ENCODE results near the gene CDC42BPB.

Gene CDC42BPB

DNA sequence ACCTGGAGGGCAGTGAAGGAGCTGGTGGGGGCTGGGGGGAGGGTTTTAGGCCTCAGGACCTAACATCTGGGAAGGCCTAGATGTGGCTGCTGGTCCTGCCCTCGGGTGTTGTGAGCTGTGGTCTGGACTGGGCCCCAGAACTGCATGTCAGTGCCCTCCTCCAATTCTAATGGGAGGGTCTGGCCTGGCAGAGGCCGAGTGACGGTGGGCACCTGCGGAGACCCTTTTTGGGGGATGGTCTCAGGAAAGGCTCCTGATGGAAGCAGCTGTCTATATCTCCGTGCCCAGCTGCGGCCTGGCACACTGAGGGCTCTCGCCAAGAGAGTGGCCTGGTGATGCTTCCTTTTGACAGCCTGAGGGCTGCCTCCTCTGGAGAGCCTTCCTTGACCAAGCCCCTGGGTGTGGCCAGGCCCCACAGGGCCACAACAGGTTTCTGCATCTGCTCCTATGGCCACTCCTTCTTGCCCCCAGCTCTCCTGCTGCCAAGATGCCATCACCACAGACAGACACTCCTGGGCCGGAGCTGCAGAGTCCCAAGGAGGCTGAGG, 42.5 kb upstream of the CDC42BPB start:
- Histone ChIP-seq H3K4me2 (ENCODE audit: low read depth, low read length) (no peak overlapping the region), H3K4me3 (ENCODE audit: low read length) (no peak overlapping the region), H3K9ac (ENCODE audit: low read length) (no peak overlapping the region), H3K9me2 (replicated peaks; ENCODE audit: insufficient read depth, low read length) (no peaks in the 10 kb centered on the region), H3K9me3 (replicated peaks; ENCODE audit: insufficient read depth, low read length) (no peaks in the 10 kb centered on the region), H3K4me1 (ENCODE audit: low read length) (0 out of 2 replicates have a peak, but pooled peaks cover 5% of the 10 kb centered on the region), H4K20me1 (ENCODE audit: insufficient read depth, low read length) (no peaks in the 10 kb centered on the region), H3K36me3 (replicated peaks; ENCODE audit: insufficient read depth, low read length) (no peaks in the 10 kb centered on the region), H3K79me2 (ENCODE audit: low read length) (no peaks in the 10 kb centered on the region), H3K27me3 (replicated peaks; ENCODE audit: insufficient read depth, low read length) (peaks cover 8% of the 10 kb centered on the region; the same call in 1 of the 2 replicates), H3F3A (ENCODE audit: insufficient read depth, low read length) (no peaks in the 10 kb centered on the region; the same call in 1 of the 2 replicates), H3K27ac (ENCODE audit: low read length) (peak overlapping the region; percentile 51; the same call in 1 of the 2 replicates), H2AFZ (ENCODE audit: low read length) (no peak overlapping the region)
- no peak for DNase-seq
- TF ChIP-seq EZH2 (optimal IDR thresholded peaks at IDR 0.05; ENCODE audit: low read depth, low read length): no peak
- TF ChIP-seq, protein P1, sequence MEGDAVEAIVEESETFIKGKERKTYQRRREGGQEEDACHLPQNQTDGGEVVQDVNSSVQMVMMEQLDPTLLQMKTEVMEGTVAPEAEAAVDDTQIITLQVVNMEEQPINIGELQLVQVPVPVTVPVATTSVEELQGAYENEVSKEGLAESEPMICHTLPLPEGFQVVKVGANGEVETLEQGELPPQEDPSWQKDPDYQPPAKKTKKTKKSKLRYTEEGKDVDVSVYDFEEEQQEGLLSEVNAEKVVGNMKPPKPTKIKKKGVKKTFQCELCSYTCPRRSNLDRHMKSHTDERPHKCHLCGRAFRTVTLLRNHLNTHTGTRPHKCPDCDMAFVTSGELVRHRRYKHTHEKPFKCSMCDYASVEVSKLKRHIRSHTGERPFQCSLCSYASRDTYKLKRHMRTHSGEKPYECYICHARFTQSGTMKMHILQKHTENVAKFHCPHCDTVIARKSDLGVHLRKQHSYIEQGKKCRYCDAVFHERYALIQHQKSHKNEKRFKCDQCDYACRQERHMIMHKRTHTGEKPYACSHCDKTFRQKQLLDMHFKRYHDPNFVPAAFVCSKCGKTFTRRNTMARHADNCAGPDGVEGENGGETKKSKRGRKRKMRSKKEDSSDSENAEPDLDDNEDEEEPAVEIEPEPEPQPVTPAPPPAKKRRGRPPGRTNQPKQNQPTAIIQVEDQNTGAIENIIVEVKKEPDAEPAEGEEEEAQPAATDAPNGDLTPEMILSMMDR (IDR thresholded peaks at IDR 0.05; ENCODE audit: low read length): no peak
- TF ChIP-seq EZH2phosphoT487 (IDR thresholded peaks at IDR 0.05; ENCODE audit: low read length): no peak

GRCh38 chr14:103099081-103099732, 41.9 kb upstream of the CDC42BPB start:
- no peaks in the 10 kb centered on the region for H3K79me2 ChIP-seq (ENCODE audit: low read length)
- H4K20me1 ChIP-seq (ENCODE audit: insufficient read depth, low read length): no peaks in the 10 kb centered on the region
- H3K9me3 ChIP-seq (replicated peaks; ENCODE audit: insufficient read depth, low read length): no peaks in the 10 kb centered on the region
- H3K4me1 ChIP-seq (ENCODE audit: low read length): 0 out of 2 replicates have a peak, but pooled peaks cover 5% of the 10 kb centered on the region
- no peak overlapping the region for H3K4me2 ChIP-seq (ENCODE audit: low read depth, low read length)
- no peaks in the 10 kb centered on the region; the same call in 1 of the 2 replicates for H3F3A ChIP-seq (ENCODE audit: insufficient read depth, low read length)
- no peak overlapping the region for H3K27ac ChIP-seq (ENCODE audit: low read length)
- no peaks in the 10 kb centered on the region for H3K9me2 ChIP-seq (replicated peaks; ENCODE audit: insufficient read depth, low read length)
- TF ChIP-seq EZH2 (optimal IDR thresholded peaks at IDR 0.05; ENCODE audit: low read depth, low read length) (no peak), EZH2phosphoT487 (IDR thresholded peaks at IDR 0.05; ENCODE audit: low read length) (no peak)
- TF ChIP-seq, protein P1 (IDR thresholded peaks at IDR 0.05; ENCODE audit: low read length): no peak
- H3K27me3 ChIP-seq (replicated peaks; ENCODE audit: insufficient read depth, low read length): peaks cover 3% of the 10 kb centered on the region; the same call in 1 of the 2 replicates
- H3K4me3 ChIP-seq (ENCODE audit: low read length): no peak overlapping the region
- no peak overlapping the region for H2AFZ ChIP-seq (ENCODE audit: low read length)
- no peak for DNase-seq
- H3K9ac ChIP-seq (ENCODE audit: low read length): no peak overlapping the region
- H3K36me3 ChIP-seq (replicated peaks; ENCODE audit: insufficient read depth, low read length): no peaks in the 10 kb centered on the region

DNA sequence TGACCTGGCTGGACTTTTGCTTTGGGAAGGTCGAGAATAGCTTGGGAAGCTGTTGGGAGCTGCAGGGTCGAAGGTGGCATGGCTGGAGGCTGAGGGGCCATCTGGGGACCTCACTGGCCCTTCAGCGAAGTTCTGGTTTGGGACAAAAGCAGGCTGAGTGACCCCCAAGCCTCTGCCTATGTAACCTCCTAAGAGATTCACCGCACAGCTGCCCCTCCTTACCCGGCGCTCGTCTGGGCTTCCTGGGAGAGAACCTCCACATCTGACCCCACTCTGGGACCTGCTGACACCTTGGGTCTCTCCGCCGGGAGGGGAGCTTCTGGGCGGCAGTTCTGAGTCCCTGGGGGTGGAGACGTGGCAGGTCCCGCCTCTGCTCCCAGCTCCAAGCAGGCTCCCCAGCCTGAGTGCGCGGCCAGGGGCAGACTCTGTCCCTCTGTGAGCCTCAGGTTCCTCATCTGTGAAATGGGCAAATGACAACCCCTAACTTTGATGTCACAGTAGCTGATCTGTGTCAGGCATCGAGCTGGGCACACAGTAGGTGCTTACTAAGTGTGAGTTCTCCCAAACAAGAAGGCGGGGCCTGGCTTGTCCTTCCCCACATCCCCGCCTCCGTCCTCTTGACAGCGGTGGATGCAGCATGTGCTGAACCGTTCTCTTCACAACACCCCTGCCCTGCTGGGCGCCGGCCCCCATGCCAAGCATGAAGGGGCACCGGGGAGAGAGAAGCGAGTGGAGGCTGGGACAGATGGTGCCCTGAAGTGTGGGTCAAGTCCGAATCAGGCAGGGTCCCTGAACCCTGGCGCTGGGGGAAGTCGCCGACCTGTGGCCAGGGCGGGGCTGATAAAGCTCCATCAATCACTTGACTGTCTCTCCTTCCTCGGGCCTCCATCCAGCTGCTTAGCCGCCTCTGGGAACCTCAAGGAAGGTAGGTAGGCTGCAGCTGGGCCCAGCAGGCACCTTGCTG, 40.9 kb upstream of the CDC42BPB start:
- DNase-seq: no peak
- Histone ChIP-seq H3K4me3 (ENCODE audit: low read length) (no peak overlapping the region), H3K4me2 (ENCODE audit: low read depth, low read length) (no peak overlapping the region), H3K9ac (ENCODE audit: low read length) (no peak overlapping the region), H3K4me1 (ENCODE audit: low read length) (0 out of 2 replicates have a peak, but pooled peaks cover 5% of the 10 kb centered on the region), H3K9me2 (replicated peaks; ENCODE audit: insufficient read depth, low read length) (no peaks in the 10 kb centered on the region), H3K79me2 (ENCODE audit: low read length) (no peaks in the 10 kb centered on the region), H2AFZ (ENCODE audit: low read length) (no peak overlapping the region), H3K27me3 (replicated peaks; ENCODE audit: insufficient read depth, low read length) (no peaks in the 10 kb centered on the region), H3K27ac (ENCODE audit: low read length) (no peak overlapping the region), H3F3A (ENCODE audit: insufficient read depth, low read length) (no peaks in the 10 kb centered on the region; the same call in 1 of the 2 replicates), H3K36me3 (replicated peaks; ENCODE audit: insufficient read depth, low read length) (no peaks in the 10 kb centered on the region), H3K9me3 (replicated peaks; ENCODE audit: insufficient read depth, low read length) (no peaks in the 10 kb centered on the region), H4K20me1 (ENCODE audit: insufficient read depth, low read length) (no peaks in the 10 kb centered on the region)
- TF ChIP-seq EZH2 (optimal IDR thresholded peaks at IDR 0.05; ENCODE audit: low read depth, low read length): no peak
- TF ChIP-seq, protein P1 (IDR thresholded peaks at IDR 0.05; ENCODE audit: low read length): no peak
- no peak for TF ChIP-seq EZH2phosphoT487 (IDR thresholded peaks at IDR 0.05; ENCODE audit: low read length)
